Stimulated activated CD4-positive, alpha-beta T cell treated with anti-CD3 and anti-CD28 coated beads, TNF-alpha, amount 100 ng/mL, for 1 hour (primary cell): ENCODE results near the gene TNFSF13.
"Not testable (repeated sequence)": the region's sequence is repeated elsewhere in the genome, so short reads cannot be mapped to it uniquely, and the experiment has no call there.

Experiments
- DNase-seq, 3 donors: peaks; one replicate each; pipeline ENCODE4 v3.0.0-alpha.2; 2020; ENCODE audit warnings: low read depth in 3 of 3, low spot score in 1 of 3

The TNFSF13 gene

DNA sequence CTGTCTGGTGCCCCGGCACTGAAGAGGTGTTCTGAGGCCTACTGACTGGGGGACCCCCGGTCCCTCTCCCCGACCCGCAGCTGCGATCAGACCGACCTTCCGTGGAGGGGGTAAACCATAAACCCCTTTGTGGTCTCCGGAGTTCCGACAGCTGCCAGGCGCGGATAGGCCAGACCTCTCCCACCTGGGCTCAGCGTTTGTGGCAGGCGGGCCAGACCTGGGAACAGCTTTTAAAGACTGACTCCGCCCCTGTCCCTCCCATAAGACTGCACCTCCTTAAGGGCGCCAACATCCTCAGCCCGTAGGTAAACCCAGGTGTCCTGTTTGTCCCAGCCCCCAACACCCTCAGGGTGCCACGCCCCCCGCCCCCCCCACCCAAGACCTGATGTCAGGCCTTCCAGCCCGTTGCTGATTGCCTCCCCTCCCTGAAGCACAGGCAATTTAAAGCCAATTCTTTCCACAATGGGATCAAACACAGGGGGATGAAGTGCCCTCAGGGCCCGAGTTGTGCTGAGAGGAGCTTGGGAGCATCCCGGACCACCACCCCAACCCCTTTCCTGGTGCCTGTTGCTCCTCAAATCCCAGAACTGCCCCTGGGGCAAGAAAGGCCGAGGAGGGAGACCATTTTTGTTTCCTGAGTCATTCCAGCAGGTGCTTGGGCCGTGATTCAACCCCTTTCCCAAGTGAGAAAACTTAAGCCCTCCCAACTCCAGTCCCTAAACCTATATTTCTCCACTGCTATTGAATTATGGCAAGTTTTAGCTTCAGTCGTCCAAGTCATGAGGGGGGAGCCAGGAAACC is 31.5 kb downstream of the TNFSF13 start, which contains the start of gene SOX15:
SOX15 (minus strand) TSS at position 204 of the 801 bp plus-strand sequence. CDS start 418 bp downstream, outside the sequence.
- DNase-seq: no peak

GRCh38 chr17:7590743-7591142 is 32.2 kb downstream of the TNFSF13 start:
- no peak for DNase-seq

DNA sequence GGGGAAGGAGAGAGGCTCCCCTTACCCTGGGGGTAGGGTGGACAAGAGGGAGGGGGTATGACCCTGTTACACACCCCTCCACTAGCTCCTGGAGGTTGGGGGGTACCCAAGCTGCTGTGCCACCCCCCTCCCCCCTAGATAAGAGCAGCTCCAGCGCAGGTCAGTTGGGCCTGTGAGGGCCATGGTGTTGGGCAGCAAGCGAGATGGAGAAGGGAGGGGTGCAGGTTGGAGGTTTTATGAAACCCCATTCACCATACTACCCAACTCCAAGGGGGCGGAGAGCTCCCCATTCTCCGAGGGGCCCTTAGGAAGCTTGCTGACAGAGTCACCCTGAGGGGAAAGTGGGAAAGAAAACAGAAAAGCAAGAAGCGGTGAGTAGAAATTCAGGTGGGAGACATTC is 33.0 kb downstream of the TNFSF13 start:
- DNase-seq: no peak

DNA sequence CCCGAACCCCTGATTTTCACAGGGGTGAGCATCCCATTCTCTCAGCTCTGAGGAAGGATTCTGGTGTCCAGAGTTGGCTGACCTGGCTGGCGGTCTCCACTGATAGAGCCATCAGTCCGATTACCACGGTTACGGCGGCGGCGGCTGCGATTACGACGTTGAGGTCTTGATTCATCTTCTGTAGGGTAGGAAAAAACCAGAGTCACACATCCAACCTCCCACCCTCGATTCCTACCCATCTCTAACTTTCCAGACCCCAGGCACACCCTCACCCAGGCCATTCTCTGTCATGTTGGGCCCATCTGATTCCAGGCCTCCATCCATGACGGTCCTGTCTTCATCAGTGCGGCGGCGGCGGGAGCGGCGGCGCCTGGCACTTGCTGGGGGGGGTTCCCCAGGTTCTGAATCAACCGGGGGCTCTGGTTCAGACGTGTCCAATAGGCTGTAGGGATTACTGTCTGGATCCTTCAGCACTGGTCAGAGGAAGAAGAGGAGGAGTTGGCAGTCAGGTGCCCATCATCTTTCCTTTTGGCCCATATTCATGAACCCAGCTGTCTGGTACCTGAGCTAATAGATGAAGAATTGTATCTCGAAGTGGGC is 34.0 kb downstream of the TNFSF13 start:
- no peak for DNase-seq

GRCh38 chr17:7593296-7593695 is 34.7 kb downstream of the TNFSF13 start:
- no peak for DNase-seq

DNA sequence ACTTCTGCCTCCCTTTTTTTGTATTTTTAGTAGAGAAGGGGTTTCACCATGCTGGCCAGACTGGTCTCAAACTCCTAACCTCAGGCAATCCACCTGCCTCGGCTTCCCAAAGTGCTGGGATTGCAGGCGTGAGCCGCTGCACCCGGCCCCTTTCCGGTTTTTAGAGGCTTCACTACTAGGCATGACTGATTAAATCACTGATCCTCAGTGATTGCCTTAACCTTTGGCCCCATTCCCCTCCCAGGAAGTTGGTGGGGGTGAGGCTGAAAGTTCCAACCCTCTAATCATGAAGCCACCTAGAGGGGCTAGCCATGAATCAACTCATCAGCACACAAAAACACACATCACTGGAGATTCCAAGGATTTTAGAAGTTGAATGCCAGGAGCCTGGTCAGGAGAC is 39.0 kb downstream of the TNFSF13 start:
- not testable (repeated sequence) for DNase-seq

DNA sequence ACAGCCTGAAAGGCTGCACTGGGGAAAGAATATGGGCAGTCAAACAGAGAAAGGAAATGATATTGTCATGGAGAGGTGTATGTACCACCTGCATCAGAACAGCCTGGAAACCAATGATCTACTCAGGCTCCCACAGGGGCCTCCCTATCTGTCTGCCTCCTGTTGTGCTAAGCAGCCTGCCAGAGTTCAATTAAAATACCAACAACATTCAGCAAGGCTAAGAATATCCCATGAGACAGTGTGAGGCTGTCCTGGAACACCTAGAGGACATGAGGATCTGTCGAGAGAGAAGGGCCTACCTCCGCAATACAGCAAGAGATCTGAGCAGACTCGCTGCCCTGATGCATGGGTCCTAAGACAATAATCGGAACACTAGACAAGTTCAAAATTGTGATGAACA is 47.7 kb downstream of the TNFSF13 start:
- no peak for DNase-seq

GRCh38 chr17:7610641-7611040 is 52.1 kb downstream of the TNFSF13 start:
- DNase-seq: no peak
